Activated CD8-positive, alpha-beta memory T cell treated with anti-CD3 and anti-CD28 coated beads, Interleukin-2, amount 50 U/mL, for 24 hours (primary cell): ENCODE results near the gene SENP1.

Experiments
- DNase-seq: peaks from one replicate; pipeline ENCODE4 v3.0.0-alpha.2; 2020; ENCODE audit errors: extremely low read depth

Gene SENP1

GRCh38 chr12:48017921-48018617 lies 87.8 kb downstream of the SENP1 start:
- no peak for DNase-seq

GRCh38 chr12:48017496-48017895 lies 88.4 kb downstream of the SENP1 start:
- DNase-seq: no peak

GRCh38 chr12:48016373-48017020 lies 89.4 kb downstream of the SENP1 start:
- DNase-seq: no peak

GRCh38 chr12:48015954-48016353 lies 89.9 kb downstream of the SENP1 start:
- no peak for DNase-seq

- no peak for DNase-seq
Measured at GRCh38 chr12:48015129-48015528, 90.8 kb downstream of the SENP1 start.

- no peak for DNase-seq
Measured at GRCh38 chr12:48013287-48013686, 92.6 kb downstream of the SENP1 start.

- no peak for DNase-seq
Measured at GRCh38 chr12:48012070-48012469, 93.8 kb downstream of the SENP1 start.

GRCh38 chr12:48010366-48010970 lies 95.4 kb downstream of the SENP1 start:
- no peak for DNase-seq

- DNase-seq: no peak
Measured at GRCh38 chr12:48009471-48009870, 96.4 kb downstream of the SENP1 start.

GRCh38 chr12:48008950-48009349 lies 96.9 kb downstream of the SENP1 start:
- no peak for DNase-seq

GRCh38 chr12:48008349-48008748 lies 97.5 kb downstream of the SENP1 start:
- DNase-seq: no peak

GRCh38 chr12:48007206-48007605 lies 98.7 kb downstream of the SENP1 start:
- DNase-seq: no peak

GRCh38 chr12:48005750-48006021 lies 100.2 kb downstream of the SENP1 start:
- no peak for DNase-seq

- DNase-seq: no peak
Measured at GRCh38 chr12:48005001-48005749, 100.7 kb downstream of the SENP1 start.

- DNase-seq: no peak
Measured at GRCh38 chr12:48004053-48004941, 101.6 kb downstream of the SENP1 start, which contains the start of gene COL2A1. Gene COL2A1, minus strand, starts transcription at chr12:48004476. Its CDS starts 155 bp downstream, at chr12:48004321.

- no peak for DNase-seq
Measured at GRCh38 chr12:48003226-48004052, 102.4 kb downstream of the SENP1 start.

- DNase-seq: no peak
Measured at GRCh38 chr12:48002773-48003218, 103.1 kb downstream of the SENP1 start.

GRCh38 chr12:48002414-48002730 lies 103.5 kb downstream of the SENP1 start:
- no peak for DNase-seq

- DNase-seq: no peak
Measured at GRCh38 chr12:48001505-48002413, 104.1 kb downstream of the SENP1 start.
